Subcutaneous adipose tissue (tissue), 4 donors: Measurements from ENCODE around the gene SYCE3. TPM values are rescaled to one million over a fixed set of nuclear protein-coding genes. Genes with fewer than 3 reads are reported as not detected.

Experiments used
- total RNA-seq, 4 donors: library from RNA; depleted of rRNA; stranded (reverse); fragments of >200 nt; gene quantifications; one replicate each; pipeline ENCODE4 v1.1.0, GENCODE V29; 2016
- TF ChIP-seq, protein P1 (sequence below): fragments of 450-650 bp; IDR thresholded peaks from one replicate; pipeline ENCODE4 v1.5.1; 2016; ENCODE audit warnings: low read depth, mild to moderate bottlenecking, control low read depth, antibody characterized with exemption, moderate library complexity

The SYCE3 gene
- total RNA-seq, 4 donors from 2014 or later: 2.2 to 3.3 TPM; not detected in 2

DNA sequence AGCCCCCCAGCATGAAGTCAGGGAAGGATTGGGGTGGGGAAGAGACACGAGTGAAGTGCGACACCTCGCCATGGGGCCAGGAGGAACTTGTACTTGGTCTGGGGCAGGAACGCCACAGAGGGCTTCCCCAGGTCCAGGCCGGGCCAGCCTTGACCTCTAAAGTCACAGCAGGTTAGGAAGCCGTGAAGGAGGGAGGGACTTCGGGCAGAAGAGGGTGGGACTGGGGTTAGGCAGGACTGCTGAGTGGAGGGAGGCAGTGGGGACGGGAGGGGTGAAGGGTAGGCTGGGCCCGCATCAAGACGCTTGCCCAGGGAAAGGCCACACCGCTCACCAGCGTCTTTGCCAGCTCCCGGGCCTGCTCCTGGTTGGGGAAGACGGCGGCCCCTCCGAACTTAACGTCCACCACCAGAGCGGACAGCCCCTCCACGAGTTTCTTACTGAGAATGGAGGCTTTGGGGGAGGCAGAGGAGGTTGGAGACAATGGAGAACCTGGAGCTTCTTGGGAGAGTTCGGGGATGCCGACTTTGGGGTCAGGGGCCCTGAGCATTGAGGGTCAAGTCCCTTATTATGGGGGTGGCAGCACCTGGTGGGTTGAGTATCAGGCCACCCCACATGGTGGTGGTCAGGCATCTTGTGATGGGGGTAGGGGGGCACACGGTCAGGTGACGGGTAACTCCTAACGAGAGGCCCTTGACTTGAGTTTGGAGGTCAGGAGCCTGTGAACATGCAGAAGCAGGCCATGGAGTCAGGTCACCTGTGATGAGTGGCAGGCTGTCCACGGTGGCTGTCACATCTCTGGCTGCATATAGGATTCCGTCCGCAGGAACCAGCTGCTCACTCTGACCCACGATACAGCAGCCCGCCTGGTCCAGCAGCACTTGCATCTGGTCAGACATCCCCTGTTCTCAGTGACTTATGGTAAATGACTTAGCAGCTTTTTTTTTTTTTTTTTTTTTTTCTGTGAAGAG, 35.6 kb downstream of the SYCE3 start:
- TF ChIP-seq, protein P1, sequence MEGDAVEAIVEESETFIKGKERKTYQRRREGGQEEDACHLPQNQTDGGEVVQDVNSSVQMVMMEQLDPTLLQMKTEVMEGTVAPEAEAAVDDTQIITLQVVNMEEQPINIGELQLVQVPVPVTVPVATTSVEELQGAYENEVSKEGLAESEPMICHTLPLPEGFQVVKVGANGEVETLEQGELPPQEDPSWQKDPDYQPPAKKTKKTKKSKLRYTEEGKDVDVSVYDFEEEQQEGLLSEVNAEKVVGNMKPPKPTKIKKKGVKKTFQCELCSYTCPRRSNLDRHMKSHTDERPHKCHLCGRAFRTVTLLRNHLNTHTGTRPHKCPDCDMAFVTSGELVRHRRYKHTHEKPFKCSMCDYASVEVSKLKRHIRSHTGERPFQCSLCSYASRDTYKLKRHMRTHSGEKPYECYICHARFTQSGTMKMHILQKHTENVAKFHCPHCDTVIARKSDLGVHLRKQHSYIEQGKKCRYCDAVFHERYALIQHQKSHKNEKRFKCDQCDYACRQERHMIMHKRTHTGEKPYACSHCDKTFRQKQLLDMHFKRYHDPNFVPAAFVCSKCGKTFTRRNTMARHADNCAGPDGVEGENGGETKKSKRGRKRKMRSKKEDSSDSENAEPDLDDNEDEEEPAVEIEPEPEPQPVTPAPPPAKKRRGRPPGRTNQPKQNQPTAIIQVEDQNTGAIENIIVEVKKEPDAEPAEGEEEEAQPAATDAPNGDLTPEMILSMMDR: no peak

DNA sequence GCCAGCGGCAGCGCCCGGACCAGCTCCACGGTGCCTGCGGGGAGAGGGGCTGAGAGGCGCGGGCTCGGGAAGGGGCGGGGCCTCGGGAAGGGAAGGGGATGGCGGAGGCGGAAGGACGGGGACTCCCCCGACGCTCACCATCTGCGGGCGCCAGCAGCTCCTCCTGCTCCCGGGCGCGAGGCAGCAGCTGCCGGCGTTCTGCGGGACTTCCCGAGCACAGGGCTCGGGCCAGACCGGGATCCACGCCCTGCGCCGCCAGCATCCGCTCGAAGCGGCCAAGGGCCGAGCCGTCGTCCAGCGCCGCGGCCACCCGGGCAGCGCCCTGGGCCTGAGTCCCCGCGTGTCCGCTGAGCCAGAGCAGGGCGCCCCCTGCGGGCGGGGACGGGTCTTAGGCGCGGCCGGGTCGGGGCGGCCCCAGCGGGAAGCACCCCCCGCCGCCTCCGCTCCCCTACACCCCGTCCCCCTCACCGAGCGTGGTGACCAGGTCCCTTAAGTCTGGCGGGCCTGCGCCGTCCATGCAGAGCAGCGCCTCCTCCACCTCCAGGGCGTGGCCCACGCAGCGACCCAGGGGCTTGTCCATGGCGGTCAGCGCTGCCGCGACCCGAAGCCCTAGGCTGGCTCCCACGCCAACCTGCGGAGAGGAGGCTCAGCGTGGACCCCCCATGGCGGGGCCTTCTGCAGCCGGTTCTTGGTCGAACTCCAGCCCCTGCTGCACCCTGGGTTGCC, 36.4 kb downstream of the SYCE3 start:
- TF ChIP-seq, protein P1: no peak

DNA sequence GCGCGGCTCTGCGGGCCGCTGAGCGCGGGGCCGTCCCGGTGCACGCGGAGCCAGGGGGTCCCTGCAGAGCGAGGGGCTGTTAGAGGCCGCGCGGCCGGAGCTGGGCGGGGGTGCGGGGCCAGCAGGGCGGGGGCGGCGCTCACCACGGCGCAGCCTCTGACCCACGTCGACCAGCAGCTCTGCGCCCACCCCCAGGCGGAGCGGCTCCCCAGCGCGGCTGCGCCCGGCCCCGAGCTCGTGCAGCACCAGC, 36.9 kb downstream of the SYCE3 start:
- TF ChIP-seq, protein P1: no peak

DNA sequence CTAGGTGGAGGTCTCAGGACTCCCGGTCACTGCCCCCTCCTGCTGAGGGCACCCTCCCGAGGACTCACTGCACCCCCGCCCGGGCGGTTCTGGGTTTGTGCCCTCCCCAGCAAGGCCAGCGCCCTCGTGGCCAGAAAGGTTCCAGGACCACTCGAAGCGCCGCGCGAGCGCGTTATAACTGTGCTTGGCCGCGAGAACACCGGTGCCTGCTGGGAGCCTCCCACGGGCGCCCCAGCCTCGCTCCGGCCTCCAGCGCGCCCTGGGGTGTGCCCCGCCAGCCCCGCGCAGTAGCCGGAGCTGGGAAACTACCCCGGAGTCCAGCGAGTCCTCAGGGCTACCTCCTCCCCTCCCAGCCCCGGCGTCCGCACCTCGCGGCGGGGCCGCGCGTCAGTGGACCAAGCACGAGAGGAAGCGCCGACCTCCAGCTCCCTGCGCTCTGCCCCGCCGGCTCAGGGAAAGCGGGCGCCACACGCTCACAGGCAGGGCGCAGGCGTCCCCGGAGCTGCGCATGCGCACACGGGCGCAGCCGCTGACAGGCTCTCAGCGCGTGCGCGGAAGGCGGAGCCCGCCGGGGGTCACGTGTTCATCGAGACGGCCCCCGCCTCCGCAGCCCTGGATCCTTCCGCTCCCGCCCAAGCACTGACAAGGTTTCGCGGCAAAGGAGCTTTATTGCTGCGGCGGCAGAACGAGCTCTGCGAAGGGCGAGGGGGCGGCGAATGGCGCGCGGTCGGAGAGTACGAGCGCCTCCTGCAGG, 37.4 kb downstream of the SYCE3 start, which contains the start of gene SCO2:
Gene SCO2, minus strand, starts transcription at position 495 of the 754 bp plus-strand sequence. CDS start 1,187 bp downstream, outside the sequence.
- TF ChIP-seq, protein P1: no peak

DNA sequence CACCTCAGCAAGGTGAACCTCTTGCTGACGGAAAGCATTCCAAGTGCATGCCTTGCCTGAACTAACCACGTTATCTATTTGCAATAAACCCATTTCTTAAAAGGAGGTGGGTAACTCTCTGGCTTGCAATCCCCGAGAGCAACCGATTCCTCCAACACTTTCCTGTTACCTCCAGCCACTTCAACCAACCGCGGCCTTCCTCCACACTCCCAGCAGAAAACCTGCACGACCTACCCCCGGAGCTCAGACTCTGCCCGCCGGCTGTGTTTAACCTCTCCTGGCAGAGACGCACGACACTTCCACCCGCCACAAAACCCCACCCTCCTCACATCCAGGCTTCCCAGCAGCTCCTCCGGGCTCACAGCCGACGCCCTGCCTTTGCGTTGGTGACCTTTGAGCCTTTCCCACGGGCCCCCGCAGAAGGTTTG, 38.0 kb downstream of the SYCE3 start:
- TF ChIP-seq, protein P1: no peak

DNA sequence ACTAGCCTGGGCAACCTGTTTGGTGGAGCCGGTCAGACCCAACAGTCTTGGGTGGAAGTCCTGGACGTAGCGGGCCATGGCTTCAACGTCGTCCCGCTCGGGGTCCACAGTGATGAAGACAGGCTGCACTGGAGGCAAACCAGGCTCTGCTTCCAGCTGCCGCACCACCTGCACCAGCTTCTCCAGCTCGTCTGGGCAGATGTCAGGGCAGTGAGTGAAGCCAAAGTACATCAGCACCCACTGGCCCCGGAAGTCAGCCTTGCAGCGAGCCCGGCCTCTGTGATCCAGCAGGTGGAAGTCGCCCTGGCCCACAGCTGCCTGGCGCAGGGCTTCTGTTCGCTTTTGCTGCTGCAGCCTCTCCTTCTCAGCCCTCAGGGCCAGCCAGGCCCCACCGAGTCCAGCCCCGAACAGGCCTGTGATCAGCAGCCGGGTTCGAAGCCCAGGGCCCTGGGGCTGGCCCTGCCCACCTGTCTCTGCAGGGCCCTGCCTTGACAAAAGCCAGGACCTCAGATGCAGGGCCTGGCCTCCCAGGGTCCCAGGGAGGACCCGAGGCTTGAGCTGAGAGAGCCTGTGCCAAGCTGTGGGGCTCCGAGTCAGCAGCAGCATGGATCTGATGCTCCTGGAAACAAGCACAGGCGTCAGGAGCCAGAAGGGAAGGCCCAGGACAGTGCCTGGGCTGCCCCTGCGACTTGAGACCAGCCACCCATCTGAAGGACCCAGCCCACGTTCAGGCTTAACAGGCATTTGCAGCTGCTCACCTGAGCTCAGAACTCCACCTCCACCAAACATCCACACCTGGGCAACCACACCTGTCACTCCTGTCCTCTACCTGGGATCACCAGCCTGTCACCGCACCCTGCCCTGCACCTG, 38.7 kb downstream of the SYCE3 start:
- TF ChIP-seq, protein P1: no peak
